NCI-H82 (cell line): ENCODE measurements around the gene FAM118A.
"Not testable (repeated sequence)": the region's sequence is repeated elsewhere in the genome, so short reads cannot be mapped to it uniquely, and the experiment has no call there.

Source experiments
- DNase-seq: peaks from one replicate; lab custom pipeline; 2025; lab: John Stamatoyannopoulos, UW

The FAM118A gene

DNA sequence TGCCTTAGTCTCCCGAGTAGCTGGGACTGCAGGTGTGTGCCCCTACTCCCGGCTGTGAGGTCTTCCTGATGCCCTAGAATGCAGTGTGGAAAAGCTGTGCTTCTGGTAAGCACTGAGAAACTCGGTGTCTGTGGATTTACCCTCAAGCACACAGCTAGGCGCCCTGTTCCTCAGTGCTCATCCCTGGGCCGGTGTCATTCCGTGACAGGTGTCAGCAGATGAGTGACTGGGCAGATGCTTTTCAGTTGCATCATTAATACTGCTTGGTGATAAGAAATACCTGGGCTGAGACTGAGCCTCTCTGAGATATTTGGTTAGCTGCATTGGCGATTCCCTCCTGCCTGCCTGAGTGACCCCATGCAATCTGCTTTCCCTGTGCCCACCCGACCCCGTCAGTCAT, 21.8 kb downstream of the FAM118A start:
- no peak for DNase-seq

DNA sequence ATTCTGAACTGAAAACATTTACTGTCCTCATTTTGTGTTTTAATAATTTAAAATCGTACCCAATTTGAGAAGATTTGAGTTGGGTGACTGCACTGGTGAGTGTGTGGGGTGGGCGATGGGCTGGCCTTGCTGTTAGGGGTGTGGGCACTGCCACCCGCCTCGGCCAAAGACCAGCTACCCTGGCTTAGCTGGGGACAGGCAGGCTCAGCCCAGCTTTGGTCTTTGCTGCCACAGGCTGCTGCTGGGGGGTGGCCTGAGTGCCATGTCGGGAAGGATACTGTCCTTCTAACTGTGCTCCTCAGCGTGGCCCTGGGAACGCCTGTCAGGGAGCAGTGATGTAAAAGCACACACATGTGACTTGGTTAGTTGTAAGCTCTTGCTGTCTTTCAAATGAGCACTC, 22.3 kb downstream of the FAM118A start:
- DNase-seq: no peak

DNA sequence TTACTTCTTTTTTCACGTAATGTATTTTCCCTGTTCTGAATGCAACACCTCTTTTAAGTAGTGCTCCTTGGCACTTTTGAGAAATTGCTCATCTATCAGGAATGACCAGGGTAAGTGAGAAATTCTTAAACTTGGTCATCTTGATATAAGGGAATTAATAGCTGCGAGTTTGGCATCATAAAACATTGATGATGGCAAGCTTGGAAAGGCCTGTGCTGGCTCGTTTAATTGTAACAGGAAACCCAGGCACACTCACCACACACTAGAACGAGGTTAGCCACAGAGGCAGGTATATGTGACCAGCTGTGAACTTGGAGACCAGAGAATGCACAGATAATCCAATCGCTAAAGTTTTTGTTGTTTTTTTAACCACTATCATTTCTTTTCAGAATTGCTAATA, 24.3 kb downstream of the FAM118A start:
- DNase-seq: no peak

DNA sequence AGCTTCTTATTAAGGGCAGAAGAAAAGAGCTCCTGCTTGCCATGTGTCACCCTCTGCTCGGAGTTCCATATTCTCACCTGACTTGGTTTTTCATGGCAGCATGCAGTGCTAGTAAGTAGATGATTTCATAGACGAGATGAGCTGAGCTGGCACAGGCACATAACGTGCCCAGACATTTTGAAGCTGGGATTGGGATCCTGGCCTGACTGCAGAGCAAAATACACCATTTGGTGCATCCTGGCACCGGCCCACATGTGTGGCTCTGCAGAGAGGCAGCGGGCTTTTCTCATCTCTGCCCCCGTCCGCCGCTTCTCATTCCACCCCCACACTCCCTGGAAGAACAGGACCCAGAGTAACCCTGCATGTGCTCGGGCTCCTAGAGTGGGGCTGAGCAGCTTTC, 24.8 kb downstream of the FAM118A start:
- no peak for DNase-seq

DNA sequence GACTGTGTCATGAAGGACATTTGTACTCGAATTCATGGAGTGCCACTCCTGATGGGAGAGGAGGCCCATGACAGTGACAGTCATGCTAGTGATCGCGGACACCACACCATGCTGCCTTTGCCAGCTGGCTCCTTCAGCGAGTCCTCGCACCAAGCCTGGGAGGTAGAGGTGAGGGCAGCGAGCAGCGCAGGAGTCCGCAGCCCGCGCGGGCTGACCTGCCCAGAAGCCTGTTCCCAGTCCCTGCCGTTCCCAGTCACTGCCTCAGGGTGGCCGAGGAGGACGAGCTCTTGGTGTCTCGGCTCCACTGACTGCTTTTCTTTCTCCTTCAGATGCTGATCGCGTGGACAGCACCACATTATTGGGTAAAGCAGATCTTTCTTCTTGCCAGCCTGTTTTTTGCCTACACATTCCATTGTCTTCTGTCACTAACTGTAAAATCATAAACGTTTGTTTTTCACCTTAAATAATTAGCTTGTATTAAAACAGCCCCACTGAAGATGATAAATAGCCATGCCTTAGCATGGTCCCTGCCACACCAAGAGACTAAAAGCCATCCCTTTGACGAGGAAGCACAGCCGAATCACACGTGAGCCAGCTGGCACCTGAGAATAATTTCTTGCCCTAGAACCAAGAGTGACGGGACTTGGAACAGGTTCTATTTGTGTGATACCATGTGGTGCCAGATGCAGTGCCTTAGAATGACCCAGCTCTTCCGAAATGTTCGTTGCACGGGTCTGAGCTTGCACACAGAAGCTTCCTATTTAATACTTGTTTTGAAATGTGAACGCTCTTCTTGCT, 25.5 kb downstream of the FAM118A start:
- no peak for DNase-seq

DNA sequence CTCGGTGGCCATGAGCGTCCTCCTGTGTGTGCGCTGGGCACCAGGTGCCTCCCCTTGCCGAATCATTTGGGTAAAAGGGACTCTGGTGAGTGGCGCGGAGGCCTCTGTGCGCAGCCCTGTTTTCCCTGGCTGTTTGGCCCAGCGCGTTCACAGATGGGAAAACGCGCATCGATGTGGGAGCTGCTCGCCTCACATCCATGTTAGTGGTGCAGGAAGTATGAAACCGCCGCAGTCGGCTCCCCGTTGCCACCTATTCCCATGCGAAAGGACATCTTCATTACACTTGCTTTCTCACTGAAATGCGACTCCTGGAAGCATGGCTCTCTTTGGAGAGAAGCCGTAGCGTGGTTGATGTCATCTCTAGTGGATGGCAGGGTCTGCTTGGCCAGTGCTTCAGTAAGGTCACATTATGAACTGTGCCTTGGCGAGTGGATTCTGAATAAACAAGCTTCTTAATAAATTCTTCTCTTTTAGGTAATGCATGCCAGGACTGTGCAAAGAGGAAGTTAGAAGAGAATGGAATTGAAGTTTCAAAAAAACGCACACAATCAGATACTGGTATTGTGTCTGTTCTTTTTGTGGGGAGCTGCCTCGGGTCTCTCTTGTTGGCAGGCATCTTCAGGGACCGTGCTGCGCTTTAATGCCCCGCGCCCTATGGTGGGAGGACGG, 26.3 kb downstream of the FAM118A start:
- no peak for DNase-seq

DNA sequence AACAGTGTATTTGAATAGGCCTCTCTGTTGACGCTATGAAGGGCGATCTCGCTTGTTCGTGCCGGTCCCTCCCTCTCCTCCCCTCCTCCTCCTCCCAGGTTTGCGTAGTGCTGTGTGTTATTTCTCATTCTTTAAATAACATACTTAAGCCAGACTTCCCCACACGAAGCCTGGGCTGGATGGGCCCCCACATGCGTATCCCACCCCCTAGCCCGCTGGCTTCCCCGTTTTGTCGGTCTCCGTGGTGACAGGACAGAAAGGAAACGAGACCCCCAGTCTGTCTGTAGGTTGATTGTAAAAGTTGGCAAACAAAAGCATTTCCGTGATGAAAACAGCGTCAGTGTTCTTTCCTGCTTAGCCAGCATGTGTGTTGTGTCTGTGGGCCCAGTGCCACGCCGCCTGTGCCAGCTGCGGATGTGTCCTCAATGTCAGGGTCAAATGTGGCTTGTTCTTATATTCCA, 27.3 kb downstream of the FAM118A start:
- no peak for DNase-seq

DNA sequence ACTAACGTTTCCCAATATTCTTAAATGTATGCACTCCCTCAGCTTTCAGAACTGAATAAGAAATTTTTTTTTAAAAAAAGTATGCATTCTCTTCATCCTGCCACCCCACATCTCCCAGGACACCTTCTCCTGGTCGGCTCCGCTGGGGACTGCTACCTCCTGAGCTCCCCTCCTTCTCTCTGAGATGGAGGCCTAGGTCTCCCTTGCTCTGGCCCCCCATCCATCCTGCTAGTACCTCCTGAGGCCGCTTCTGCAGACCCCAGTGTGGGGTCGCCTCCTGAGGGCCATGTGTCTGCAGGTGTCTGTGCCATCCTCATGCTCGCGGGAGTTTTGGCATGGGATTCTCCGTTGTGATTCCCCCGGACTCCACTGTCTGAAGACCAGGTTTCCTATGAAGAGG, 27.8 kb downstream of the FAM118A start:
- DNase-seq: no peak

DNA sequence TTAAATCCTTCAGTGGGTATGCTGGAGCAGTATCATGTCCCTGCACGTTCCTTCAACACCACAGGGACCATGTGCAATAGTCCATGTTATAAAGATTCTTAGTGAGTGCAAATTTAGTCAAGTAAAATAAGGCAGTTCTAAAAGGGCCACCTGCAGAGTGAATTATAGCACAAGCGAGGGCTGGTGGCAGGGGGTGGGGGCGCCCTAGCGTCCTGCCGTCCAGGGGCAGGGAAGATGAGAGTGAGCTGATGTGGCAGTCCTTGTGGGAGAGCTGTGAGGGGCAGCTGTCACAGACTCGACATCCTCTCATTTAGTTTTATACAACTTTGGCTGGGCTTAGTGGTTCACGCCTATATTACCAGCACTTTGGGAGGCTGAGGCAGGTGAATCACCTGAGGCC, 29.1 kb downstream of the FAM118A start:
- DNase-seq: no peak

DNA sequence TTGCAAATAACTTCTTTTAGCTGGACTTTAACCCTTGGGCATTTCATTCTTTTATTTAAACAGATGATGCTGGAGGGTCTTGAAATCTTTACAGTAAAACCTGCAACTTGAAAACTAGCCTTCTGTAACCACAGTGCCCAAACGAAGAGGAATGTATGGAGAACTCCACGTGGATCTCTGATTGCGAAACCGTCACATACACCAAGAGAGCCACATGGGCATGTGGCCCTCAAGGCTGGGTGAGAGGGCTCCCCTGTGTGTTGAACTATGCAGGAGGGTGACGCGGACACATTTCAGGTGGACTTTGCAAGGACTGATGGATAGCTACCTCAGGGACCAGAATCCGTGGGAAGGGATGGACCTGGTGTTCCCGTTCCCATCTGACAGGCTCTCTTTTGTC, 30.6 kb downstream of the FAM118A start:
- no peak for DNase-seq

DNA sequence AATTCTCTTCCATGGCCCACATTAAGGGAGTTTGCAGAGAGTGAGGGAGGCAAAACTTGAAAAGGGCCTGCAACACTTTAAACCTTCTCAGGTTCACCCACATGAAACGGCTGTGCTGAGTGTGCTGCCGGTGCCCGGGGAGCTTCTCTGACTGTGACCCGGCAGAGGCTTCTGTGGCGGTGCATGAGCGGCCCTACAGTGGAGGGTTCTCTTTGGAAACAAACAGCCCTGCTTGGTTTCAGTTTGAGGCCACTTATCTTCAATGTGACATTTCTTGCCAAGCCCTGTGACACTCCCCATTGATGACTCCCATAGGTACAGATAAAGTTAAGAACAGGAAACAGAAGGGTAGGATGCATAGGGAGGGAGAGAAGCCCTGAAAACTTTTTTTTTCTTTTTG, 31.8 kb downstream of the FAM118A start:
- DNase-seq: no peak

DNA sequence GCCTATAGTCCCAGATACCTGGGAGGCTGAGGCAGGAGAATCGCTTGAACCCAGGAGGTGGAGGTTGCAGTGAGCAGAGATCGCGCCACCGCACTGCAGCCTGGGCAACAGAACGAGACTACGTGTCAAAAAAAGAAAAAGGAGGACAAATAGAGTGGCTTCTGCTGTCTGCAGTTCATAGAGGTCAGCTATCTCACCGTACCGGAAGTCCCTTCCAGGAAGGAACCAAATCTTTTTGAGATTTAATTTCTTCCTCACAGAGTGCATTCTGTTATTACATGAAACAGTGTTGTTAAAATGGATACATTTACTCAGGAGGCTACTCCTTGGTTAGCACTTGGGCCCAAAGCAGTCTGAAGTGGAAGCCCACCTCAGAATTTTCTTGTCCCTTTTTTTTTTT, 33.4 kb downstream of the FAM118A start:
- DNase-seq: no peak

DNA sequence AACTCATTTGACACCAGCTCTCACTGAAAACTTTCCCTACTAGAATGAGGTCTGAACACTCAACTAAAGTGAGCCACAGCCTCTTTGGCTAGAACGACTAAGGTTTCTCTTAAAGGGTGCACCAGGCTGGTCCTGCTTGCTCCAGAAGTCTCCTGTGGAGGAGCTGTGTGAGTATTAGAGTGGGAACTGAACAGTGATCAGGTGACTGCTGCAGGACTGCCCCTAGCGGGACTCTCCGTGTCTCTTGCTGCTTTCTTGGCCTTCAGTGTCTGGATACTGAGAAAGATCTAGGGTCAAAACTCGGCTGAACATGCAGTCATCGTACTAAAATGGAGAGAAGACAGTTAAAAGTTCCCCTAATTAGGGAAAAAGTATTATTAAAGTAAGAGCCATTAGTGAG, 34.6 kb downstream of the FAM118A start:
- DNase-seq: no peak

DNA sequence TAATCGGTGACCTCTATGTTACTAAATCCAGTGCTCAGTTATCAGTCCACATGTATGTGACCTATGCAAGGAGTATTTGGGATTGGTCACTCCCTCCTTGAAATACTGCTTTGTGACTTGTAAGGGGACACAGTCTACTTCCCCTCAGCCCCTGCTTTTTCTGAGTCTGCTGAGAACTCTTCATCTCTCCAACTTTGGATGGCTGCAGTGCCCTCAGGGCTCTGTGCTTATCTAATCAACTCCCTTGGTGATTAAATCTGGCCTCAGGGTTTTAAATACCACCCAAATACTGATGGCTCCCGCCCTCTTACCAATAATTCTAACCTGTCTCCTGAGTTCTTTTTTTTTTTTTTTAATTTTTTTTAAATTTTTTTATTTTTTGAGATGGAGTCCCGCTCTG, 40.2 kb downstream of the FAM118A start:
- DNase-seq: no peak

DNA sequence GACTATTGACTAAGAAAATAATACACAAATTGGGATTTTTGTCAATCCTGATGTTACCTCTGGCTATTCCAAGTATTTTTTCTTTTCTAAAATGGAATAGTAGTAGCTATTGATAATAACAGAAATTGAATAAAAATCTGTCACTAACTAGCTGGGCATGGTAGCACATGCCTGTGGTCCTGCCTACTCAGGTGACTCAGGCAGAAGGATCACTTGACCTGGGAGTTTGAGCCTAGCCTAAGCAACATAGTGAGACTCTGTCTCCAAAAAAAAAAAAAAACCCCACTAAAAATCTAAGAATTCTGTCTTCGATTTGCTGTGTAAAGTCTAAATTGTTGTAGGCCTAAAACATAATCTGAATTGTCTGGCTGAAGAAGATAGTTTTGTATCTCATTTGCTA, 42.2 kb downstream of the FAM118A start:
- no peak for DNase-seq

DNA sequence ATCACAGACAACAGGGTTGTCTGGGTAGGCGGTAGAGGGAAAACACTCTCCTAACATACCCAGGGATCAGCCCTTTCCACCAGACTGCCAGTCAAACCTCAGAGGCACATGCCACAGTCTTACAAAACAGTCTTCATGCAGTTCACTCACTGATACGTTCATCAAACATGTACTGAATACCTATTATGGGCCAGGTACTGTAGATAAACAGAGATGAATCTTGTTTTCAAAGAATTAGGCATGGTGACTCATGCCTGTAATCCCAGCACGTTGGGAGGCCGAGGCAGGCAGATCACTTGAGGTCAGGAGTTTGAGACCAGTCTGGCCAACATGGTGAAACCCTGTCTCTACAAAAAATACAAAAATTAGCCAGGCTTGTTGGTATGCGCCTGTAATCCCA, 43.0 kb downstream of the FAM118A start:
- DNase-seq: not testable (repeated sequence)

DNA sequence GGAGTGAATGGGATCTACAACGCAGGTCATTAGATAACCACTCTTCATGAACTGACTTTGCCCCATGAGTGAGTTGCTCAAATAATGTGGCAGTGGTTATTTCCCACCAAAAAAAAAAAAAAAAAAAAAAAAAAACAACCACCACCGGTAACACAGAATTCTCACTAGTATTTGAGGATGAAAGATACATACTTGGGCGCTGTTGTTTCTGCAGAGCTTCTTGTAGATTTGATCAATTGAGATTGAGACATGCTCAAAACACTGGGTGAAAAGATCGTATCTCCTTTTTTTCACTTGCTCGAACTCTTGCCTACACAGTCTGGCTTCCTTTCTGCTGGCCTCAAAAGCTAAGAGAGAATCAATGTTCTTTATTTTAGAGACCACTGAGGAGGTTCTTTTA, 44.1 kb downstream of the FAM118A start:
- no peak for DNase-seq

DNA sequence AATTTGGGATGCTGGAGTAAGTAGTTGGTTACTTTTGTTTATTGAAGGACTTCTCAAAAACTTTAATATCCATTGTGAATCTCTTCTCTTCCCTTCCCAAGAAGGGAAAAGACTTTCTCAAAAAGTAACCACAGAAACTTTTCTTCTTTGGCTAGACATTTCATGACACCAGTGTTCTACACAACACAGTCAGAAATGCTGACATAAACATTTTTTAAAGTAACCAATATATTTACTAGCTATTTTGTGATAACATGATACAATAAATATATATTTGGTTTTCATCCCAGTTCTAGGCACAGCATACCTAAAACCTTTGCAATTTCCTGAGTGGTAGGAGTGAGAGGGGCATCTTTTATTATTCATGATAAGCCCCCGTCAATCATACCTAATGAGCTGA, 47.8 kb downstream of the FAM118A start:
- no peak for DNase-seq

DNA sequence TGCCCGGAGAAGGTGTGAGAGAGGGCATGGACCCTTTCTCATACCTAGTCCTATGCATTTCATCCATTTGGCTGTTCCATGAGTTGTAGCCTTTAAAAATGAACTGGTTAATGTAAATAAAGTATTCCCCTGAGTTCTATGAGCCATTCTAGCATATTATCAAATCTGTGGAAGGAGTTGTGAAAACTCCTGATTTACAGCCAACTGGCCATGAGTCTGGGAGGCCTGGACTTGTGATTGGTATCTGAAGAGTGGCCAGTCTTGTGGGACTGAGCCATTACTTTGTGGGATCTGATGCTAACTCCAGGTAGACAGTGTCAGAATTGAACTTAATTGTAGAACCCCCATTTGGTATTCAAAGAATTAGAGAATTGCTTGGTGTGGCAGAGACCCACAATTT, 48.4 kb downstream of the FAM118A start:
- DNase-seq: no peak

DNA sequence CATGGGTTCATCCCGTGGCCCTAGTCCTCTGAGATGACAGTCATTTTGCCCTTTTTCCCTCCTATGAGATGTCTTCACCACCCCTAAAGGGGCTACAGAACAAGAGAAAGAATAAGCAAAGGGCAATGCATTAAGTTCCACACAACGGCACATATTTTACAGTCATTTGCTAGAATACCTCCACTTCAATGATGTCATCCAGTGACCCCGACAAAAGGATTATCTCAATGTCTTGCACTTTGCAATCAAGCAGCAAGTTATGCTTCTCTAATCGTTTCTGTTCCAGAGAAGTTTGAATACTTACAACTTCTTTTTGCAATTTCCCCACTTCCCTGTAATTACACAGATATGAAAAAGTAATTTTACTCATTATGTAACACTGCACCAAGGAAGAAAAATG, 49.9 kb downstream of the FAM118A start:
- no peak for DNase-seq

DNA sequence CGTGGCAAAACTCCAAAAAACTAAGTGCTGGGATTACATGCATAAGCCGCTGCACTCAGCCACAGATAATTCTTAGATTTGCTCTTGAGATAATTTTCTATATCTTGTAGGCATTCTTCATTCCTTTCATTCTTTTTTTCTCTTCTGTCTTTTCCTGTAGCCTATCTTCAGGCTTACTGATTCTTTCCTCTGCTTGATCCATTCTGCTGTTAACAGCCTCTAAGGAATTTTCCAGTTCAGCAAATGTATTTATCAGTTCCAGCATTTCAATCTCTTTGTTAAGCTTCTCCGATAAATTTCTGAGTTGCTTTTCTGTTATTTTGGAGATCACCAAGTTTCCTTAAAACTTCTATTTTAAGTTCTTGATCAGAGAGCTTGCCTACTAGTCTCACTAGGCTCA, 57.0 kb downstream of the FAM118A start:
- DNase-seq: no peak

DNA sequence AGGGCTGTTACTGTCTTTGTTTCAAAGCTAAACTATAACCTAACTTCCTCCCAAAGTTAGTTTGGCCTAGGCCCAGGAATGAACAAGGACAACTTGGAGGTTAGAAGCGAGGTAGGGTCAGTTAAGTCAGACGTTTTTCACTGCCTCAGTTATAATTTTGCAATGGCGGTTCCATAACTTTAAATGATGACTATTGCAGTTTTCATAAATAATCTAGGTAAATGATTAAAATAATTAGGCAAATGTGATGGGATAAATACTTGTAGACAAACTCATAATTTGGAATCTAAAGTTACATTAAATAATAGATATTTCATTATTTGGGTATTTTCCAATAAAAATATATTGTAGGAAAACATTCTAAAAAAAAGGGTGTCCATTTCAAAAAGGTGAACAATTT, 63.9 kb downstream of the FAM118A start:
- not testable (repeated sequence) for DNase-seq

DNA sequence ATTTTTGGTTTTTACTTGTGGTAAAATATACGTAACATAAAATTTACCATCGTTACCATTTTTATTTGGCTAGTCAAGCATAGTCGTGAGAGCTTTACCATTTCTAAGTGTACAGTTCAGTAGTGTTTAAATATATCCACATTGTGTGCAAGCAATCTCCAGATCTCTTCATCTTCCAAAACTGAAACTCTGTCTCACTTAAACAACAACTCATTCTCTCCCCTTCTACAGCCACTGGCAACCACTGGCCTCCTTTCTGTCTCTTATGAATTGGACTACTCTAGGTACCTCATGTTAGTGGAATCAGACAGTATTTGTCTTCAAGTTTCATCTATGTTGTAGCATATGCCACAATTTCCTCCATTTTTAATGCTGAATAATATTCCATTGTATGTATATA, 66.3 kb downstream of the FAM118A start:
- no peak for DNase-seq

DNA sequence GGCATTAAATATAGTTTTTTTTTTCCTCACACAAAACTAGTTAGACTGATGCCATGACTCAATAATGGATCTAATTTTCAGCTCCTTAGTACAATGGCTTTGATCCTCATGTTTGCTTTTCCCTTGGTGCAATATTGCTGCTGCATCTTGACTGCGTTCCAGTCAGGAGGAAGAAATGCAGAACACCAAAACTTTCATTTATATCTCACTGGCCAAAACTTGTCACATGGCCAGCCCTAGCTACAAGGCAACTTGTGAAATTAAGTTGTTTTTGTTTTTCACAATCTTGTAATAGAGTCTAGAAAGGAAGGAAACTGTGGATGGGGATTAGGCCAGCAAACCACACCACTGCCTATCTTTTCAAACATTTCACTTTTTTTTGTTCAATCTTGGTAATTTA, 67.0 kb downstream of the FAM118A start:
- DNase-seq: no peak
